Muscle layer of duodenum (tissue), 2 donors: ENCODE data around the gene ING3.
A peak's percentile ranks its signal among the peaks of the same experiment; 100 is the strongest.

Experiments used
- H3K27ac ChIP-seq: one replicate; pipeline ENCODE4 v1.7.0; 2013; ENCODE audit warnings: mild to moderate bottlenecking, low read length
- H3K27me3 ChIP-seq: one replicate; pipeline ENCODE4 v1.7.0; 2013; ENCODE audit warnings: low read depth, mild to moderate bottlenecking, control low read depth, low read length
- H3K36me3 ChIP-seq, 2 donors: one replicate each; pipeline ENCODE4 v1.7.0; 2013; ENCODE audit warnings: low read length in 2 of 2, control low read depth in 1 of 2, mild to moderate bottlenecking in 1 of 2; ENCODE audit not compliant: insufficient read depth in 2 of 2, control insufficient read depth in 1 of 2
- H3K4me1 ChIP-seq, 2 donors: one replicate each; pipeline ENCODE4 v1.7.0; 2013; ENCODE audit warnings: low read length in 2 of 2, mild to moderate bottlenecking in 2 of 2, control low read depth in 1 of 2, moderate library complexity in 1 of 2; ENCODE audit not compliant: insufficient read depth in 2 of 2, control insufficient read depth in 1 of 2
- H3K4me3 ChIP-seq, 2 donors: one replicate each; pipeline ENCODE4 v1.7.0; 2013; ENCODE audit warnings: low read length in 2 of 2, low read depth in 1 of 2, mild to moderate bottlenecking in 1 of 2
- H3K9me3 ChIP-seq, 2 donors: one replicate each; pipeline ENCODE4 v1.7.0; 2013; ENCODE audit warnings: low read length in 2 of 2, control low read depth in 1 of 2, mild to moderate bottlenecking in 1 of 2; ENCODE audit not compliant: control insufficient read depth in 1 of 2
- donor health status: healthy.

The ING3 gene

DNA sequence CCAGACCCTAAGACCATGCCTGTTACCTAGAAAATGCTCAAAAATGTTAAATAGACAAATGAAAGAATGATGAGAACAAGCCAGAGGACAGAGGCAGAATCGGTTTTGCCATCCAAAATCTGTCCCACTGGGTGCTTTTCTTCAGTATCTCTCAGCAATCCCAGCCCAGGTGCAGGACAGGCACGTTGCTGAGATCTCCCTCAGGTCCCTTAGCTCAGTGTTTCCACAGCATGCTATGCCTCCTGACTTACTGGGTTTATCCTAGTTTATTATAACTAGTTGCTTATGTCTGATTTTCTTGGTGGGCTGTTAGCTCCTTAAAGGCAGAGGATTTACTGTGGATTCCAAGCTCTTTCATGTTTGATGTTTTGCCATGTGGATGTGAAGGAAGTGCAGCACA lies 58.2 kb downstream of the ING3 start:
- peaks cover 0 to 17% of the 10 kb centered on the region in 2 donors for H3K4me1 ChIP-seq
- H3K9me3 ChIP-seq, result no peaks in the 10 kb centered on the region
- no peaks in the 10 kb centered on the region for H3K27me3 ChIP-seq
- H3K27ac ChIP-seq, result no peak overlapping the region
- no peak overlapping the region for H3K4me3 ChIP-seq
- H3K36me3 ChIP-seq, result no peaks in the 10 kb centered on the region

DNA sequence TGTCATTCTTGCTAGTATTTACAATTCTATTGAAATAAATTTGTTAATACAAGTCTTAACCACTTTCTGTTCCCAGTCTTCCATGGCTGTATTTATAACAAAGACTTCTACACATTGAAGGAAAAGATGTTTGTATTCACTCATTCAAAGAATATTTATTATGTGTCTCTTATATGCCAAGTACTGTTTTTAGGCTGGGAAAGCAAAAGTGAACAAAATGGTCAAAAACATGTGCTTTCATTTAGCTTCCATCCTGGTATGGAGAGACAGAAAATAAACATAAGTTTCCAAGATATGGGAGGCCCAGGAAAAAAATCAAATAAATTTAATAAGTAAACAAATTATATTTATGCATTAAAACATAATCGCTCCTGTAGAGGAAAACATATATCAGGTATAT lies 60.8 kb downstream of the ING3 start:
- Histone ChIP-seq H3K36me3 (no peaks in the 10 kb centered on the region), H3K4me1 (peaks cover 0 to 17% of the 10 kb centered on the region in 2 donors), H3K4me3 (no peak overlapping the region), H3K9me3 (no peaks in the 10 kb centered on the region), H3K27me3 (no peaks in the 10 kb centered on the region), H3K27ac (no peak overlapping the region)

GRCh38 chr7:121012170-121012874 lies 61.7 kb downstream of the ING3 start:
- Histone ChIP-seq H3K27ac (no peak overlapping the region), H3K4me3 (no peak overlapping the region), H3K9me3 (no peaks in the 10 kb centered on the region), H3K27me3 (no peaks in the 10 kb centered on the region), H3K4me1 (peaks cover 0 to 11% of the 10 kb centered on the region in 2 donors), H3K36me3 (no peaks in the 10 kb centered on the region)

DNA sequence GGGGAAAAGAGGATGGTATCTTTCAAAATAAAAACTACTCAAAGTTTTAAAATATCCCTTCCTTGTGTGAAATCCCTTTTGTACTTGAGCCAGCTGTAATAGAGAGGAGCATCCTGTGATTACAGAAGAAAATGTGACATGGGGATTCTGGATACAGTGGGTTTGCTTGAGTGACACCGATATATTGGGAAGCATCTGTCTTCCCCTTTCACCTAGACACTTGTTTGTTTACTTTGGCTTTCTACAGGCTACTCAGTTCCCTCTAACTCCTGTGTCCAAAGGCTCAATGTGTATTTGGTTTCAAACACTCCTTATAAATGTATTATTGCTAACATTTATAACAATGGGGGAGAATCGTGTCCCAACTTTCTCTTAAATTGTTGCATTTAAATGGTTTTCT lies 62.3 kb downstream of the ING3 start:
- H3K27me3 ChIP-seq, result no peaks in the 10 kb centered on the region
- no peaks in the 10 kb centered on the region for H3K9me3 ChIP-seq
- H3K27ac ChIP-seq, result no peak overlapping the region
- no peak overlapping the region for H3K4me3 ChIP-seq
- H3K36me3 ChIP-seq, result no peaks in the 10 kb centered on the region
- H3K4me1 ChIP-seq, result peaks cover 0 to 16% of the 10 kb centered on the region in 2 donors

DNA sequence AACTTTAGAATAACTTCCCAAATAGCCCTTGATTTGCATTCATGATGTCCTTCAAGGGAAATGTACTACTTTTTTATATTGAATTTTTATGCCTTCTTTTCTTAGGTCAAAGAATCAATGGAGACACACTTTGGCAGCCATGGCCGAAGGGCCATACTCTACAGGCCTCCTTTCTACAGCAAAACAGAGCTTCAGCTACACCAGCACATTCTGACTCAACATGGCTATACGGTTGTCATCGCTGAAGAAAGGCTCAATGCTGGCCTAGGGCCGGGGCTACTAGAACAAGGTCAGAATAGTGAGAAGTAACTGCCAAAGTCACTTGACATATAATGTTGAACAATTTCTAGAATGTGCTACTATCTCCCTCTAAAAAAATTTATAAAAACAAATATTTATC lies 65.0 kb downstream of the ING3 start:
- H3K27me3 ChIP-seq, result no peaks in the 10 kb centered on the region
- H3K9me3 ChIP-seq, result no peaks in the 10 kb centered on the region
- H3K27ac ChIP-seq, result peak overlapping the region; percentile 25
- H3K36me3 ChIP-seq, result no peaks in the 10 kb centered on the region
- H3K4me1 ChIP-seq, result peaks cover 0 to 26% of the 10 kb centered on the region in 2 donors
- no peak overlapping the region for H3K4me3 ChIP-seq

GRCh38 chr7:121016966-121017365 lies 66.4 kb downstream of the ING3 start:
- H3K27ac ChIP-seq, result peak overlapping the region; percentile 34
- no peaks in the 10 kb centered on the region for H3K9me3 ChIP-seq
- no peaks in the 10 kb centered on the region for H3K36me3 ChIP-seq
- H3K4me1 ChIP-seq, result peaks cover 0 to 26% of the 10 kb centered on the region in 2 donors
- H3K4me3 ChIP-seq, result no peak overlapping the region
- H3K27me3 ChIP-seq, result no peaks in the 10 kb centered on the region

DNA sequence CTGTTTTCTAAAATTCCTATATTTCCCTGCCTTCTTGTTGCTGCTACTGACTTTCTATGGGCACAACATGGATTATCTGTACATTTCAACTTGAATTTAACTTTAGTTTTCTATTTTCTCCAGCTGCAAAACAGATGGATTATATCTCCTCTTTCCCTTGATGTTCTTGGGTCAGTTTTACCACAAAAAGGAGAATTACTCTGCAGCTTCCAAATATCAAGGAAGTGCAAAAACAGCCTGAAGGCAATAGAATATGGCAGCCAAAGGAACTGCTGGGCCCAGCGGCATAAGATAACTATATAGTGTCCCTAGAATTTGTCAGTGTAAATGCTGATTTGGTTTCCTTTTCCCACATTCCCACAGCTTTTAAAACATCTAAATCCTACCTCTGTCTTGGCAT lies 67.0 kb downstream of the ING3 start:
- peaks cover 0 to 26% of the 10 kb centered on the region in 2 donors for H3K4me1 ChIP-seq
- no peak overlapping the region for H3K27ac ChIP-seq
- H3K9me3 ChIP-seq, result no peaks in the 10 kb centered on the region
- no peak overlapping the region for H3K4me3 ChIP-seq
- no peaks in the 10 kb centered on the region for H3K36me3 ChIP-seq
- no peaks in the 10 kb centered on the region for H3K27me3 ChIP-seq

- Histone ChIP-seq H3K4me3 (no peak overlapping the region), H3K4me1 (peaks cover 4 to 26% of the 10 kb centered on the region in 2 donors), H3K36me3 (no peaks in the 10 kb centered on the region), H3K27ac (peak overlapping the region; percentile 28), H3K27me3 (no peaks in the 10 kb centered on the region), H3K9me3 (no peaks in the 10 kb centered on the region)
Observed at GRCh38 chr7:121019018-121019417, 68.4 kb downstream of the ING3 start.

- peaks cover 4 to 27% of the 10 kb centered on the region in 2 donors for H3K4me1 ChIP-seq
- H3K27ac ChIP-seq, result peak overlapping the region; percentile 28
- H3K4me3 ChIP-seq, result no peak overlapping the region
- H3K36me3 ChIP-seq, result no peaks in the 10 kb centered on the region
- H3K9me3 ChIP-seq, result no peaks in the 10 kb centered on the region
- H3K27me3 ChIP-seq, result no peaks in the 10 kb centered on the region
Observed at GRCh38 chr7:121020249-121020988, 69.8 kb downstream of the ING3 start.

- Histone ChIP-seq H3K4me3 (no peak overlapping the region), H3K36me3 (no peaks in the 10 kb centered on the region), H3K27me3 (no peaks in the 10 kb centered on the region), H3K27ac (peak overlapping the region; percentile 49), H3K4me1 (peaks cover 4 to 26% of the 10 kb centered on the region in 2 donors), H3K9me3 (no peaks in the 10 kb centered on the region)
Observed at GRCh38 chr7:121020989-121021969, 70.7 kb downstream of the ING3 start.

- Histone ChIP-seq H3K4me1 (peaks cover 4 to 25% of the 10 kb centered on the region in 2 donors), H3K9me3 (no peaks in the 10 kb centered on the region), H3K27ac (peak overlapping the region; percentile 56), H3K36me3 (no peaks in the 10 kb centered on the region), H3K27me3 (no peaks in the 10 kb centered on the region), H3K4me3 (no peak overlapping the region)
Observed at GRCh38 chr7:121023194-121023593, 72.6 kb downstream of the ING3 start.
